GM12878 (cell line): ENCODE data around the gene TRRAP. TPM values are rescaled to one million over a fixed set of nuclear protein-coding genes. Genes with fewer than 3 reads are reported as not detected.

ENCODE experiments used
- ATAC-seq: fragments of 200-7000 bp; cut with Tn5 transposase; 3 replicates; pipeline ENCODE4 v1.9.1; 2020; ENCODE audit warnings: mild to moderate bottlenecking, moderate library complexity
- BruUV-seq: library from RNA; stranded (reverse); fragments of 400-500 nt; replicated peaks from 2 replicates; lab custom pipeline; 2021; lab: Mats Ljungman, UMichigan
- CTCF ChIA-PET: fragments of 300-600 bp; sonication (Branson Sonifier 250); formaldehyde crosslinking; extraction: SDS; loops from one replicate; lab custom pipeline; 2021; ENCODE audit warnings: inconsistent platforms; lab: Yijun Ruan, JAX
- POLR2A ChIA-PET: fragments of 350-600 bp; formaldehyde crosslinking; extraction: SDS; loops from one replicate; lab custom pipeline; 2021; ENCODE audit warnings: inconsistent platforms; lab: Charles Lee
- RAD21 ChIA-PET: fragments of 300-600 bp; sonication (Branson Sonifier 250); formaldehyde crosslinking; loops from one replicate; lab custom pipeline; 2023; ENCODE audit warnings: antibody characterized with exemption; ENCODE audit not compliant: unreplicated experiment; lab: Charles Lee
- SMC1A ChIA-PET: fragments of 300-600 bp; sonication (Branson Sonifier 250); formaldehyde crosslinking; loops from one replicate; lab custom pipeline; 2023; ENCODE audit not compliant: unreplicated experiment, uncharacterized antibody; lab: Charles Lee
- DNase-seq: peaks from one replicate; pipeline ENCODE4 v3.0.0-alpha.2; 2011; ENCODE audit warnings: low read depth, low spot score
- FAIRE-seq: peaks from 3 replicates; lab custom pipeline; 2011; peaks lifted over from hg19 to GRCh38; lab: Jason Lieb, UNC
- H2AFZ ChIP-seq: 2 replicates; pipeline ENCODE4 v1.6.0; 2011; ENCODE audit warnings: low read depth, low read length, control low read depth; ENCODE audit not compliant: control insufficient read depth
- H3K27ac ChIP-seq: 2 replicates; pipeline ENCODE4 v1.5.1; 2011; ENCODE audit warnings: control low read depth; ENCODE audit not compliant: control insufficient read depth, insufficient read depth
- H3K27me3 ChIP-seq, 2 experiments: replicated peaks in 1 of 2; 2 replicates each; pipeline versions ENCODE4 v1.6.0 to v1.6.1; 2011; ENCODE audit warnings: low read length in 1 of 2; ENCODE audit not compliant: control insufficient read depth in 2 of 2, insufficient read depth in 2 of 2
- H3K36me3 ChIP-seq, 2 experiments: 2 replicates each; pipeline ENCODE4 v1.5.1; 2011; ENCODE audit warnings: low read length in 1 of 2; ENCODE audit not compliant: control insufficient read depth in 2 of 2, insufficient read depth in 2 of 2
- H3K4me1 ChIP-seq: 2 replicates; pipeline ENCODE4 v1.6.1; 2011; ENCODE audit warnings: mild to moderate bottlenecking, low read length, moderate library complexity, mixed read lengths; ENCODE audit not compliant: control insufficient read depth, insufficient read depth
- H3K4me2 ChIP-seq: 2 replicates; pipeline ENCODE4 v1.6.0; 2011; ENCODE audit warnings: control low read depth; ENCODE audit not compliant: control insufficient read depth, insufficient read depth
- H3K4me3 ChIP-seq: fragments of 200-600 bp; sonication (generic); 2 replicates; pipeline ENCODE4 v1.5.1; 2016
- H3K79me2 ChIP-seq: 2 replicates; pipeline ENCODE4 v1.6.0; 2011; ENCODE audit warnings: low read length; ENCODE audit not compliant: control insufficient read depth, insufficient read depth
- H3K9ac ChIP-seq: 2 replicates; pipeline ENCODE4 v1.8.0; 2011; ENCODE audit warnings: low read length, control low read depth, mixed read lengths; ENCODE audit not compliant: control insufficient read depth, insufficient read depth
- H3K9me3 ChIP-seq: replicated peaks from 3 replicates; pipeline ENCODE4 v1.5.1; 2011; ENCODE audit warnings: mild to moderate bottlenecking, low read length; ENCODE audit not compliant: control insufficient read depth, insufficient read depth
- H4K20me1 ChIP-seq: 2 replicates; pipeline ENCODE4 v1.6.0; 2011; ENCODE audit not compliant: control insufficient read depth, insufficient read depth
- BCL11A ChIP-seq: IDR thresholded peaks from 2 replicates; pipeline ENCODE4 v1.6.1; 2011; ENCODE audit warnings: low read depth, low read length
- BHLHE40 ChIP-seq, 2 experiments: fragments of 450-650 bp in 1 of 2; IDR thresholded peaks; 2 replicates each; pipeline ENCODE4 v1.6.1; 2011 to 2017; ENCODE audit warnings: low read depth in 2 of 2, borderline replicate concordance in 1 of 2, improper control_type of control experiment in 1 of 2, low read length in 1 of 2, mild to moderate bottlenecking in 1 of 2
- CBX3 ChIP-seq: fragments of 200-600 bp; sonication (generic); IDR thresholded peaks from 2 replicates; pipeline ENCODE4 v1.6.1; 2016; ENCODE audit warnings: low read depth, borderline replicate concordance
- CREB1 ChIP-seq: IDR thresholded peaks from 2 replicates; pipeline ENCODE4 v1.6.1; 2012; ENCODE audit warnings: low read depth, mild to moderate bottlenecking, inconsistent platforms
- CREM ChIP-seq: IDR thresholded peaks from 2 replicates; pipeline ENCODE4 v1.6.1; 2014; ENCODE audit warnings: antibody characterized with exemption, low read depth
- CTCF ChIP-seq, 3 experiments: IDR thresholded peaks in 2 of 3; conservative IDR thresholded peaks in 1 of 3; 2 replicates each; pipeline ENCODE4 v1.5.1; 2011; ENCODE audit warnings: low read depth in 3 of 3, low read length in 3 of 3, mild to moderate bottlenecking in 3 of 3, control low read depth in 2 of 3, moderate library complexity in 2 of 3, inconsistent platforms in 1 of 3, mixed read lengths in 1 of 3; ENCODE audit not compliant: control insufficient read depth in 2 of 3, insufficient read depth in 1 of 3; ENCODE audit errors: extremely low read depth in 1 of 3
- EZH2 ChIP-seq: IDR thresholded peaks from 2 replicates; pipeline ENCODE4 v1.6.1; 2012; ENCODE audit warnings: low read depth, mild to moderate bottlenecking, control low read depth, inconsistent platforms, low read length, borderline replicate concordance; ENCODE audit not compliant: control insufficient read depth
- FOS ChIP-seq: IDR thresholded peaks from 3 replicates; pipeline ENCODE4 v1.6.1; 2011; ENCODE audit warnings: borderline replicate concordance; ENCODE audit not compliant: insufficient read length; ENCODE audit errors: extremely low read depth
- KLF5 ChIP-seq: fragments of 450-650 bp; IDR thresholded peaks from 2 replicates; pipeline ENCODE4 v1.6.1; 2014; ENCODE audit warnings: mild to moderate bottlenecking; ENCODE audit not compliant: partially characterized antibody
- MTA3 ChIP-seq: IDR thresholded peaks from 2 replicates; pipeline ENCODE4 v1.6.1; 2012; ENCODE audit warnings: low read length, inconsistent platforms, borderline replicate concordance
- NFYA ChIP-seq: IDR thresholded peaks from 2 replicates; pipeline ENCODE4 v1.6.1; 2011; ENCODE audit warnings: low read depth, mild to moderate bottlenecking, low read length, improper control_type of control experiment, borderline replicate concordance
- NR2F1 ChIP-seq: fragments of 450-650 bp; conservative IDR thresholded peaks from 2 replicates; pipeline ENCODE4 v1.6.1; 2017; ENCODE audit warnings: mild to moderate bottlenecking
- POU2F2 ChIP-seq: IDR thresholded peaks from 3 replicates; pipeline ENCODE4 v1.6.1; 2011; ENCODE audit warnings: low read depth, mild to moderate bottlenecking, low read length, borderline replicate concordance
- RAD51 ChIP-seq: fragments of 450-650 bp; IDR thresholded peaks from 2 replicates; pipeline ENCODE4 v1.6.1; 2016; ENCODE audit warnings: moderate library complexity, mild to moderate bottlenecking, inconsistent platforms
- SIX5 ChIP-seq: IDR thresholded peaks from 2 replicates; pipeline ENCODE4 v1.6.1; 2011; ENCODE audit warnings: mild to moderate bottlenecking, low read depth, low read length, moderate library complexity; ENCODE audit not compliant: severe bottlenecking
- SMAD1 ChIP-seq: fragments of 450-650 bp; IDR thresholded peaks from 2 replicates; pipeline ENCODE4 v1.6.1; 2018; ENCODE audit warnings: mild to moderate bottlenecking, low read depth; ENCODE audit not compliant: partially characterized antibody
- TCF12 ChIP-seq: IDR thresholded peaks from 2 replicates; pipeline ENCODE4 v1.6.1; 2011; ENCODE audit warnings: low read depth, mild to moderate bottlenecking, low read length
- YY1 ChIP-seq: IDR thresholded peaks from 2 replicates; pipeline ENCODE4 v1.6.1; 2011; ENCODE audit warnings: low read depth, mild to moderate bottlenecking, low read length
- ZSCAN29 ChIP-seq: fragments of 450-650 bp; IDR thresholded peaks from 2 replicates; pipeline ENCODE4 v1.6.1; 2017; ENCODE audit warnings: mild to moderate bottlenecking, moderate library complexity
- WGBS: methylation state at CpG from one replicate; pipeline ENCODE4 v1.1.6; 2016; ENCODE audit warnings: low lambda C conversion rate; ENCODE audit not compliant: insufficient replicate concordance, insufficient coverage; ENCODE audit errors: missing lambda C conversion rate; 5-methylcytosine and 5-hydroxymethylcytosine counted together
- in situ Hi-C: fragments of 300-500 bp; cut with MboI; formaldehyde crosslinking; loops from 9 replicates; pipeline ENCODE4 v1.14.3; 2018; ENCODE audit warnings: mixed read lengths
- intact Hi-C: fragments of 100-400 bp; cut with micrococcal nuclease; formaldehyde crosslinking; loops from one replicate; pipeline ENCODE4 v1.14.2; 2022; ENCODE audit not compliant: unreplicated experiment
- polyA plus RNA-seq, 11 experiments: library from polyadenylated mRNA; depleted of rRNA in 4 of 11; unstranded in 6 of 11; stranded (reverse) in 5 of 11; fragments of >200 nt; fragmentation: Nextera tagmentation in 4 of 11; fragmentation: Illumina TruSeq in 1 of 11; extraction: Ambion mirVana in 4 of 11; extraction: Trizol in 1 of 11; gene quantifications; 1 replicate in 1 of 11; 2 replicates in 10 of 11; pipeline versions ENCODE4 v1.2.1 to v1.2.3, GENCODE V29; 2011 to 2016; ENCODE audit warnings: inconsistent platforms in 2 of 11, missing spikeins in 2 of 11, low read depth in 1 of 11
- total RNA-seq, 4 experiments: library from RNA; depleted of rRNA in 3 of 4; stranded (reverse); fragments of >200 nt in 3 of 4; fragmentation: Illumina TruSeq in 1 of 4; extraction: Trizol in 1 of 4; gene quantifications; 2 replicates each; pipeline versions ENCODE4 v1.2.1 to v1.2.3, GENCODE V29; 2013 to 2021

The TRRAP gene
- total and polyA plus RNA-seq, 10 of the 15 experiments (the other 5 are each of a cell fraction or from before 2014, with no cell fraction given): 1.1 to 39.3 (median 8.5) TPM

DNA sequence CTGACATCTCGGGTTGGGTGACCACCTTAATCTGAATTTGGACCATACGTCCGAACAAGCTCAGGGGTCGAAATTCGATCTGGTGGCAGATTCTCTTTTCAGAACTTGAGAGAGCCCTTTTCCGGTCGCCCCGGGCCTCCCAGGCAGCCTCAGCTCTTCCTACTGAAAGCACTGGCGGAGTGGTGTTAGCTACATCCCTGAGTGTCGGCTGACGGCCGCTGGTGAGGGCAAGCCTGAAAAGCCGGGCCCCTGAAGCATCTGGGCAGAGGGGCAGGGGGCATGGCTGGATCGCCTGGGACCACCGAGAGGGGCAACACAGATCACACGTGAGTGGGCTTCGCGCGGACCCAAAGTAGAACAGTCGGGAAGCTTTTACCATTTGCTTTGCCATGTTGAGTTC lies 149.5 kb downstream of the TRRAP start:
- RAD21 ChIA-PET: no interaction called here
- POLR2A ChIA-PET: no interaction called here
- in situ Hi-C loops (no loop called here), intact Hi-C loops (no loop called here)
- no peaks in the 10 kb centered on the region for H3K27me3 ChIP-seq
- H3K9me3 ChIP-seq: no peaks in the 10 kb centered on the region
- no peak overlapping the region for H3K4me2 ChIP-seq
- no TSS peak for BruUV-seq
- DNase-seq (no peak), ATAC-seq (no peak), FAIRE-seq (no peak)
- no peaks in the 10 kb centered on the region for H4K20me1 ChIP-seq
- no peaks in the 10 kb centered on the region for H3K4me1 ChIP-seq
- no peak overlapping the region for H3K9ac ChIP-seq
- SMC1A ChIA-PET: no interaction called here
- no peak overlapping the region for H2AFZ ChIP-seq
- TF ChIP-seq BHLHE40 (IDR thresholded peaks at IDR 0.05; ENCODE audit: borderline replicate concordance in 1 of 2, low read depth in 2 of 2, low read length in 1 of 2) (no peak), CREB1 (no peak), CREM (no peak), SMAD1 (no peak), POU2F2 (no peak), MTA3 (no peak), RAD51 (no peak), NR2F1 (no peak), CBX3 (no peak), YY1 (no peak), BCL11A (no peak), ZSCAN29 (no peak), EZH2 (no peak), KLF5 (no peak), SIX5 (no peak), NFYA (no peak), FOS (no peak), CTCF (IDR thresholded peaks at IDR 0.05 in 2 of 3, conservative IDR thresholded peaks at IDR 0.05 in 1 of 3; ENCODE audit: control insufficient read depth in 2 of 3, extremely low read depth in 1 of 3, insufficient read depth in 1 of 3, low read depth in 3 of 3, low read length in 3 of 3) (no peak), TCF12 (no peak)
- no peak overlapping the region for H3K27ac ChIP-seq
- no peaks in the 10 kb centered on the region for H3K79me2 ChIP-seq
- H3K4me3 ChIP-seq: no peak overlapping the region
- CTCF ChIA-PET: no interaction called here
- over 99% methylated on average over 20 of the region's 20 CpGs for WGBS
- H3K36me3 ChIP-seq: peaks cover 4 to 19% of the 10 kb centered on the region in 2 experiments
